WTC11 (cell line): ENCODE results near the gene HOXA13. TPM values are rescaled to one million over a fixed set of nuclear protein-coding genes. Genes with fewer than 3 reads are reported as not detected.
A peak's percentile ranks its signal among the peaks of the same experiment; 100 is the strongest.

Source experiments
- ATAC-seq: fragments of 200-7000 bp; cut with Tn5 transposase; 2 replicates; pipeline ENCODE4 v1.10.0; 2021; ENCODE audit warnings: mild to moderate bottlenecking, moderate library complexity
- CTCF ChIA-PET: fragments of 300-600 bp; sonication (Branson Sonifier 250); formaldehyde crosslinking; loops from one replicate; lab custom pipeline; 2021; ENCODE audit warnings: antibody characterized with exemption; lab: Charles Lee
- POLR2A ChIA-PET: fragments of 350-600 bp; sonication (Branson Sonifier 250); formaldehyde crosslinking; loops from one replicate; lab custom pipeline; 2021; ENCODE audit warnings: antibody characterized with exemption; lab: Charles Lee
- DNase-seq: peaks from one replicate; pipeline ENCODE4 v3.0.0; 2021; ENCODE audit warnings: low spot score
- H3K27ac Mint-ChIP-seq: 2 replicates; pipeline ENCODE4 v1.8.0; 2021; ENCODE audit warnings: mixed read lengths
- H3K27me3 Mint-ChIP-seq: 2 replicates; pipeline ENCODE4 v1.8.0; 2021; ENCODE audit warnings: low read depth, mild to moderate bottlenecking, moderate library complexity, mixed read lengths
- H3K36me3 Mint-ChIP-seq: 2 replicates; pipeline ENCODE4 v1.8.0; 2021; ENCODE audit warnings: mixed read lengths
- H3K4me1 Mint-ChIP-seq: 2 replicates; pipeline ENCODE4 v1.8.0; 2022; ENCODE audit warnings: mixed read lengths
- H3K4me3 Mint-ChIP-seq: 2 replicates; pipeline ENCODE4 v1.8.0; 2021; ENCODE audit warnings: mild to moderate bottlenecking, moderate library complexity, mixed read lengths
- H3K9me3 Mint-ChIP-seq: 2 replicates; pipeline ENCODE4 v1.8.0; 2021; ENCODE audit warnings: mixed read lengths
- CREM ChIP-seq: sonication (generic); formaldehyde crosslinking; IDR thresholded peaks from 2 replicates; pipeline ENCODE4 v1.8.1; 2022; ENCODE audit warnings: mild to moderate bottlenecking, missing genetic modification reagents, moderate library complexity
- E2F1 ChIP-seq: sonication (generic); formaldehyde crosslinking; IDR thresholded peaks from 2 replicates; pipeline ENCODE4 v1.8.0; 2022; ENCODE audit warnings: mild to moderate bottlenecking, missing genetic modification reagents
- EMX1 ChIP-seq: fragments of 250-450 bp; sonication (Bioruptor Pico); IDR thresholded peaks from 2 replicates; pipeline ENCODE4 v1.8.0; 2021; ENCODE audit warnings: mild to moderate bottlenecking
- FOXJ3 ChIP-seq: sonication (generic); formaldehyde crosslinking; IDR thresholded peaks from 2 replicates; pipeline ENCODE4 v1.9.0; 2021; ENCODE audit warnings: missing genetic modification reagents, mild to moderate bottlenecking, borderline replicate concordance
- IRF2 ChIP-seq: sonication (generic); formaldehyde crosslinking; IDR thresholded peaks from 2 replicates; pipeline ENCODE4 v1.8.0; 2022; ENCODE audit warnings: low read depth, missing genetic modification reagents, borderline replicate concordance
- KAT7 ChIP-seq: sonication (generic); formaldehyde crosslinking; IDR thresholded peaks from 2 replicates; pipeline ENCODE4 v1.8.1; 2023; ENCODE audit warnings: missing genetic modification reagents, mild to moderate bottlenecking, borderline replicate concordance
- MAX ChIP-seq: sonication (generic); formaldehyde crosslinking; IDR thresholded peaks from 2 replicates; pipeline ENCODE4 v1.8.0; 2022; ENCODE audit warnings: mild to moderate bottlenecking, missing genetic modification reagents
- MYBL2 ChIP-seq: sonication (generic); formaldehyde crosslinking; IDR thresholded peaks from 2 replicates; pipeline ENCODE4 v1.8.1; 2023; ENCODE audit warnings: mild to moderate bottlenecking, moderate library complexity, missing genetic modification reagents
- NR2C2 ChIP-seq: sonication (generic); formaldehyde crosslinking; IDR thresholded peaks from 2 replicates; pipeline ENCODE4 v1.8.0; 2022; ENCODE audit warnings: mild to moderate bottlenecking, missing genetic modification reagents
- PREB ChIP-seq: sonication (generic); formaldehyde crosslinking; IDR thresholded peaks from 2 replicates; pipeline ENCODE4 v1.8.1; 2022; ENCODE audit warnings: mild to moderate bottlenecking, missing genetic modification reagents, moderate library complexity, borderline replicate concordance
- RORB ChIP-seq: fragments of 250-450 bp; sonication (Bioruptor Pico); IDR thresholded peaks from 2 replicates; pipeline ENCODE4 v1.9.0; 2021; ENCODE audit warnings: mild to moderate bottlenecking
- SMAD4 ChIP-seq: sonication (generic); formaldehyde crosslinking; IDR thresholded peaks from 2 replicates; pipeline ENCODE4 v1.8.0; 2022; ENCODE audit warnings: mild to moderate bottlenecking, missing genetic modification reagents
- ZNF416 ChIP-seq: fragments of 250-450 bp; sonication (Bioruptor Pico); IDR thresholded peaks from 2 replicates; pipeline ENCODE4 v1.9.0; 2021; ENCODE audit warnings: mild to moderate bottlenecking, inconsistent platforms
- total RNA-seq: library from RNA; stranded (reverse); gene quantifications from 3 replicates; pipeline ENCODE4 v1.2.3, GENCODE V29; 2021
- TF ChIP-seq, protein P1 (sequence below): sonication (generic); formaldehyde crosslinking; IDR thresholded peaks from 2 replicates; pipeline ENCODE4 v1.8.1; 2022; ENCODE audit warnings: mild to moderate bottlenecking, moderate library complexity, missing genetic modification reagents
- TF ChIP-seq, protein P2 (sequence below): sonication (generic); formaldehyde crosslinking; IDR thresholded peaks from 2 replicates; pipeline ENCODE4 v1.8.0; 2022; ENCODE audit warnings: mild to moderate bottlenecking, missing genetic modification reagents
- TF ChIP-seq, protein P3 (sequence below): fragments of 250-450 bp; sonication (Bioruptor Pico); IDR thresholded peaks from 2 replicates; pipeline ENCODE4 v1.9.0; 2021; ENCODE audit warnings: mild to moderate bottlenecking

Gene HOXA13
- total RNA-seq, 1 experiment from 2014 or later: not detected

DNA sequence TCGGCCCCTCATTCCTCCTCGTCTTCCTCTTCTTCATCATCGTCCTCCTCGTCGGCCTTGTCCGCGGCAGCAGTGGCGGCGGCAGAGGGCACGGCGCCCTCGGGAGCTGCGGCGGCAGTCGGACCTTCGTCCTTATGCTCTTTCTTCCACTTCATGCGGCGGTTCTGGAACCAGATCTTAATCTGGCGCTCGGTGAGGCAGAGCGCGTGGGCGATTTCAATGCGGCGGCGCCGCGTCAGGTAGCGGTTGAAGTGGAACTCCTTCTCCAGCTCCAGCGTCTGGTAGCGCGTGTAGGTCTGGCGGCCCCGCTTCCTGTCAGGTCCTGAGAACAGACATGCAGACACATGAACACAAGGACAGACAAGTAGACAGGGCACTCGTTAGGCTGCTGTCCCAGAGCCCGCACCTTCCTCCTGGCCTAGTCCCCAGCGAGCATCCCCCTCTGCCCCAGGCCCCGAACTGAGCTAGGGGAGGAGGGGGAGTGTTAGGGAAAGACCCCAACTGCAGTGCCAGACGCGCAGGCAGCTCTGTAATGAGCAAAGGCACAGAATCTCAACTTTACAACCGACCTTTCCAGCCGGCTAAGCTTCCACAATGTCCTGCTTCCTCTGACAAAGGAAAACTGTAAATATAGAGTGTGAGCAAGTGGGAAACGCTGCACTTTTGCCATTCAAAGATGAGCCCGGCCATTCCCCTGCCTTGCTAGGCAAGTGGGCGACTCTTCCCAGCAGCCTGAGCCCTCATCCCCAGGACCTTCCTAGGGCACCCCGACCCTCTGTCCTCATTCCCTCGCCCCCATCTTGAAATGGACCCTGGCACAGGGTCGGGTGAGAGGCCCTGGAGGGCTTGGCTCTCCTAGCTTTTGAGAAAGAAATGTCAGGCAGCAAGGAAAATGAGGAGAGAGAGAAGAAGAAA is 44.7 kb downstream of the HOXA13 start:
- ChIA-PET POLR2A (interaction anchor here (0.5 kb wide), 1 partner anchor 742 kb away, joined by 3 read pairs; no protein-coding TSS in a partner anchor), CTCF (interaction anchor here (2.0 kb wide), 1 partner anchor 12 kb away, joined by 8 read pairs; the partner anchor contains the start of gene HOXA5)
- peaks cover 23% of the 10 kb centered on the region for H3K4me1 Mint-ChIP-seq
- no peak for ATAC-seq
- TF ChIP-seq SMAD4 (CRISPR knock-in tag) (no peak), MAX (CRISPR knock-in tag) (no peak), E2F1 (CRISPR knock-in tag) (no peak), ZNF416 (CRISPR knock-in tag) (no peak), FOXJ3 (CRISPR knock-in tag) (no peak)
- TF ChIP-seq, protein P1, sequence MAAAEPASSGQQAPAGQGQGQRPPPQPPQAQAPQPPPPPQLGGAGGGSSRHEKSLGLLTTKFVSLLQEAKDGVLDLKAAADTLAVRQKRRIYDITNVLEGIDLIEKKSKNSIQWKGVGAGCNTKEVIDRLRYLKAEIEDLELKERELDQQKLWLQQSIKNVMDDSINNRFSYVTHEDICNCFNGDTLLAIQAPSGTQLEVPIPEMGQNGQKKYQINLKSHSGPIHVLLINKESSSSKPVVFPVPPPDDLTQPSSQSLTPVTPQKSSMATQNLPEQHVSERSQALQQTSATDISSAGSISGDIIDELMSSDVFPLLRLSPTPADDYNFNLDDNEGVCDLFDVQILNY (CRISPR knock-in tag): no peak
- TF ChIP-seq, all 79 proteins: peak for 0
- H3K36me3 Mint-ChIP-seq: peaks cover 3% of the 10 kb centered on the region
- H3K27ac Mint-ChIP-seq: no peak overlapping the region
- no peaks in the 10 kb centered on the region for H3K9me3 Mint-ChIP-seq
- peaks cover 100% of the 10 kb centered on the region for H3K27me3 Mint-ChIP-seq
- no peak for DNase-seq
- H3K4me3 Mint-ChIP-seq: peak overlapping the region; percentile 53

DNA sequence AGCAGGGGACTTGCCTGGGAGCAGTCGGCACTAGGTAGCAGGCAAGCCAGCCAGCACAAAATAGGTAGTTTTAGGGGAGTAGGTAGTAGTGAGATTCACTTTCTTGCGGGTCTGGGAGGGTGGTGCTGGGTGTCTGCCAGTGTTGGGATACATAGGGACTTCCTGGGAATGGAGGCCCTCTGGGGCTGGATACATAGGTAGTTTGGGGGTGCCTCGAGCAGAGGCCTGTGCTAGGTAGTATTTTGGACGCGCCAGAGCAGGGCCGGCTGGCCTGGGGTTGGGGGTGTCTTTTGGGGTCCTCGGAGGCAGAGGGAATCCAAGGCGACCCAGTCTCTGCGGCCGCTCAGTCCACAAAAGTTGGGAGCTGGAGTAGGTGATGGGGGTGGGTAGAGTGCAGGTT is 45.5 kb downstream of the HOXA13 start:
- H3K27ac Mint-ChIP-seq: no peak overlapping the region
- no peak overlapping the region for H3K4me3 Mint-ChIP-seq
- POLR2A ChIA-PET: no interaction called here
- TF ChIP-seq CREM (CRISPR knock-in tag): no peak
- peaks cover 3% of the 10 kb centered on the region for H3K36me3 Mint-ChIP-seq
- CTCF ChIA-PET: interaction anchor here (0.9 to 2.0 kb wide), 2 partner anchors 11 to 25 kb away, joined by 4 to 8 read pairs; partner anchors contain the start of gene HOXA5
- DNase-seq (no peak), ATAC-seq (no peak)
- H3K27me3 Mint-ChIP-seq: peaks cover 100% of the 10 kb centered on the region
- peaks cover 23% of the 10 kb centered on the region for H3K4me1 Mint-ChIP-seq
- no peaks in the 10 kb centered on the region for H3K9me3 Mint-ChIP-seq

- ATAC-seq: no peak
- POLR2A ChIA-PET: no interaction called here
- CTCF ChIA-PET: interaction anchor here (0.9 to 4.0 kb wide), 4 partner anchors 8 to 26 kb away, joined by 4 to 74 read pairs (median 11); partner anchors contain the start of gene HOXA5
- Mint-ChIP-seq H3K9me3 (no peaks in the 10 kb centered on the region), H3K27me3 (peaks cover 100% of the 10 kb centered on the region), H3K4me3 (no peak overlapping the region), H3K27ac (no peak overlapping the region), H3K36me3 (peaks cover 3% of the 10 kb centered on the region), H3K4me1 (peaks cover 24% of the 10 kb centered on the region)
- DNase-seq: no peak
- TF ChIP-seq, protein P2, sequence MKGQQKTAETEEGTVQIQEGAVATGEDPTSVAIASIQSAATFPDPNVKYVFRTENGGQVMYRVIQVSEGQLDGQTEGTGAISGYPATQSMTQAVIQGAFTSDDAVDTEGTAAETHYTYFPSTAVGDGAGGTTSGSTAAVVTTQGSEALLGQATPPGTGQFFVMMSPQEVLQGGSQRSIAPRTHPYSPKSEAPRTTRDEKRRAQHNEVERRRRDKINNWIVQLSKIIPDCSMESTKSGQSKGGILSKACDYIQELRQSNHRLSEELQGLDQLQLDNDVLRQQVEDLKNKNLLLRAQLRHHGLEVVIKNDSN (CRISPR knock-in tag): no peak
- TF ChIP-seq EMX1 (CRISPR knock-in tag): no peak
- TF ChIP-seq MYBL2: no peak
- no peak for TF ChIP-seq FOXJ3 (CRISPR knock-in tag)
- TF ChIP-seq CREM (CRISPR knock-in tag): no peak
- no peak for TF ChIP-seq RORB (CRISPR knock-in tag)
- TF ChIP-seq, protein P1 (CRISPR knock-in tag): no peak
- no peak for TF ChIP-seq KAT7
- TF ChIP-seq PREB (CRISPR knock-in tag): no peak
- TF ChIP-seq MAX (CRISPR knock-in tag): no peak
- no peak for TF ChIP-seq IRF2 (CRISPR knock-in tag)
- TF ChIP-seq, protein P3, sequence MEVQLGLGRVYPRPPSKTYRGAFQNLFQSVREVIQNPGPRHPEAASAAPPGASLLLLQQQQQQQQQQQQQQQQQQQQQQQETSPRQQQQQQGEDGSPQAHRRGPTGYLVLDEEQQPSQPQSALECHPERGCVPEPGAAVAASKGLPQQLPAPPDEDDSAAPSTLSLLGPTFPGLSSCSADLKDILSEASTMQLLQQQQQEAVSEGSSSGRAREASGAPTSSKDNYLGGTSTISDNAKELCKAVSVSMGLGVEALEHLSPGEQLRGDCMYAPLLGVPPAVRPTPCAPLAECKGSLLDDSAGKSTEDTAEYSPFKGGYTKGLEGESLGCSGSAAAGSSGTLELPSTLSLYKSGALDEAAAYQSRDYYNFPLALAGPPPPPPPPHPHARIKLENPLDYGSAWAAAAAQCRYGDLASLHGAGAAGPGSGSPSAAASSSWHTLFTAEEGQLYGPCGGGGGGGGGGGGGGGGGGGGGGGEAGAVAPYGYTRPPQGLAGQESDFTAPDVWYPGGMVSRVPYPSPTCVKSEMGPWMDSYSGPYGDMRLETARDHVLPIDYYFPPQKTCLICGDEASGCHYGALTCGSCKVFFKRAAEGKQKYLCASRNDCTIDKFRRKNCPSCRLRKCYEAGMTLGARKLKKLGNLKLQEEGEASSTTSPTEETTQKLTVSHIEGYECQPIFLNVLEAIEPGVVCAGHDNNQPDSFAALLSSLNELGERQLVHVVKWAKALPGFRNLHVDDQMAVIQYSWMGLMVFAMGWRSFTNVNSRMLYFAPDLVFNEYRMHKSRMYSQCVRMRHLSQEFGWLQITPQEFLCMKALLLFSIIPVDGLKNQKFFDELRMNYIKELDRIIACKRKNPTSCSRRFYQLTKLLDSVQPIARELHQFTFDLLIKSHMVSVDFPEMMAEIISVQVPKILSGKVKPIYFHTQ (CRISPR knock-in tag): no peak
- TF ChIP-seq NR2C2 (CRISPR knock-in tag): no peak
These were observed 46.4 kb downstream of the HOXA13 start for GRCh38 chr7:27153526-27153925.
